Sciatic nerve (tissue), 2 donors: ENCODE measurements around the gene KRT4. TPM values are rescaled to one million over a fixed set of nuclear protein-coding genes. Genes with fewer than 3 reads are reported as not detected.
"Not testable (repeated sequence)": the region's sequence is repeated elsewhere in the genome, so short reads cannot be mapped to it uniquely, and the experiment has no call there.

Experiments
- ATAC-seq: fragments of 200-7000 bp; cut with Tn5 transposase; one replicate; pipeline ENCODE4 v1.9.1; 2020; ENCODE audit warnings: mild to moderate bottlenecking, moderate library complexity
- DNase-seq: peaks from one replicate; pipeline ENCODE4 v3.0.0-alpha.2; 2020; ENCODE audit warnings: low spot score
- intact Hi-C: fragments of 100-400 bp; cut with DNase I; formaldehyde crosslinking; loops from one replicate; pipeline ENCODE4 v1.14.2; 2022
- total RNA-seq: library from RNA; stranded (reverse); fragmentation: NEBNext Ultra II Directional; extraction: Animal tissue kit (Norgen Biotek cat#: 25700); gene quantifications from one replicate; pipeline ENCODE4 v1.2.1, GENCODE V29; 2021
- donor health status: DM: no; HTN: no; CAD: no.
- donor health status: DM: no; HTN: no; CAD: no.

The KRT4 gene
- total RNA-seq, 1 donor from 2014 or later = not detected

DNA sequence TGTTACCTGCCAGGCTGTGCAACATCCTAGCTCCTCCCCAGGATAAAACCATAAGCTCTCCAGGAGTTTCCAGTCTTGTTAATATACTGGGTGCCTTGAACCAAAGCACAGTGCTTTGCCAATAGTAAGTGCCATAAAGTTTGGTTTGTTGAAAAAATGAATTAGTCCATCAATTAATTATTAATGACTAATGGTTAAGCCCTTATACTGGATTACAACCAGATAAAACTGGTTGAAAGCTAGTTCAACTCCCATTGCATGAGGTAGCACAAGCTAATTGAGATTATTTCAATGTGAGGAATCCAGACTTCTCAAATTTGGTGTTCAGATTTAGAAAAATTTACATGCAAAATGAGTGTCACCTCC, 16.4 kb downstream of the KRT4 start:
- ATAC-seq (no peak), DNase-seq (no peak)
- intact Hi-C loops = loop anchor here (2.0 kb wide), 1 partner anchor 99 kb away; no protein-coding TSS in a partner anchor

DNA sequence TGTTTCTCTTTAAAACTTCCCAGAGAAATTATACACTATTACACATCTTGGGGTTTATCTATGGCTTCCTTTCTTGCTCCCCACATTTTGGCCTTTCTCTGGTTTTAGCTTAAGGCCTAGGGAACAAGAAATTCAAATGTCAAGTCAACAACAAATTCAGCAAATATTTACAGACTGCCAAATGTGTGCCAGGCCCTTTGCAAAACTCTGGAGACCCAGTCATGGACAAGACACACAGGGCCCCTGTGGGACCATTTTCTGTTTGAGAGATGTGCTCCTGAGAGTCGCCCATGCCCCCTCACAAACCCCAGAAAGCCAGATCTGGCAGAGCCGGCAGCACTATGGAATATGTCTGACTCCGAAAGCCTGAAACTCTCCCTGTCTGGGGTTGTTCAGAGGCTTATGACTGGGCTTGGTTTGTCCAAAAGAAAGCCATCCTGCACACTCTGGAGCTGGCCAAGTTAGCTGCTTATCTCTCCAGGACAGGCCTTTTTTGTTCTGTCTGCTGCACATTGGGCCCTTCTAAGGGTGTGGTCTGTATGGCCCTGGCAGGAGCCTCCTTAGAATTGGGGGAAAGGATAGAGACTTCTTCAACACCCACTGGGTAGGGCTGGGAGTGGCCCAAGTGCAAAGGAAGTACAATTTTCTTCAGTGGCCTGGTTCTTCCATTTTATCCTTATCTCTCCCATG, 16.9 kb downstream of the KRT4 start:
- no peak for ATAC-seq
- intact Hi-C loops = loop anchor here (2.0 kb wide), 1 partner anchor 100 kb away; no protein-coding TSS in a partner anchor
- DNase-seq = no peak

DNA sequence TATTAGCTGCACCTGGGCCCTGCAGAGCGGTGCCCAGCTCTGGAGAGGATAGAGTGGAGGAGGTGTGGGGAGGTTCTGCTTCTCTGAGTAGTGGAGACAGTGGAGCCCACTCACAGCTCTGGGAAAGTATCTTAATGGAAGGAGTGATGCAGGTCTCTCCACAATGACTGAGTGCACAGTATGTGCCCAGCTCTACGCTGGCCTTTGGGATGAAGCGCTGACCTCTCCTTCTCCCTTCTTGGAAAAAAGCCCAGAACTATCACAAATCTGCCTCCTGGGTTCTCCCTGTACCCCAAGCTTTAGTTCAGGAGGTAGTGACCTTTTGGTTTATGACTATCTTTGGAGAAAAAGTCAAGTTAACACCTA, 17.5 kb downstream of the KRT4 start:
- no peak for DNase-seq
- intact Hi-C loops = loop anchor here (2.0 kb wide), 1 partner anchor 100 kb away; no protein-coding TSS in a partner anchor
- no peak for ATAC-seq

DNA sequence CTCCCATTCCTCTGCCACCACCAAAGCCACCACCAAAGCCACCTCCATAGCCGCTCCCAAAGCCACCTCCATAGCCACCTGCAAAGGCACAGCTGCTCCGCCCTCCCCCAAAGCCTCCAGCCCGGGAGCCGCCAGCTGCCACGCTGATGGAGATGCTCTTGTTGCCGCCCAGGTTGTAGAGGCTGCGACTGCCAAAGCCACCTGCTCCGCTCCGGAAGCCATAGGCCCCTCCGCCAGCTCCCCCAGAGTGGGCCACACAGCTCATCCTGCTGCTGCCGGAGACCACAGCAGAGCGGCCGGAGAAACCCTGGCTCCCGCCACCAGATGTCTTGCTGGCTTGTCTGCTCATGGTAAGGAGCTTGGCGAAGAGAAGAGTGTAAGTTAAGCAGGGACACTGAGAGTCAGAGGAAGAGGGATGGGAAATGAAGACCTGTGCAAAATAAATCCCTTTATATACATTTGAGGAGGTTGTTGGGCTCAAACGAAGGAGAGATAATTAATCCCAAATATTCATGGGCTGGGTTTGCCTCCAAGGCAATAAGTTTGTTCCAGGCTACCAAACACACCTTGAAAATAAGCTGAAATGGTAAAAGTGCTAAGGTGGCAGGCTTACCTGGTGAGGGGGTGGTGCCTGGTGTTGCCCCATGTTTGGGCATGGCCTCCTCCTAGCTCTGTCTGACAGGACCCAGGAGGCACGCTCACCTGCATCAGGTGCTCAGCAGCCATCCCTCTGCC, 18.1 kb downstream of the KRT4 start, which contains the start of gene KRT3:
KRT3 (minus strand) TSS at position 424 of the 735 bp plus-strand sequence; CDS start at position 349, 75 bp downstream.
- intact Hi-C loops = loop anchor here (2.0 kb wide), 1 partner anchor 101 kb away; no protein-coding TSS in a partner anchor
- DNase-seq = no peak
- ATAC-seq = no peak

DNA sequence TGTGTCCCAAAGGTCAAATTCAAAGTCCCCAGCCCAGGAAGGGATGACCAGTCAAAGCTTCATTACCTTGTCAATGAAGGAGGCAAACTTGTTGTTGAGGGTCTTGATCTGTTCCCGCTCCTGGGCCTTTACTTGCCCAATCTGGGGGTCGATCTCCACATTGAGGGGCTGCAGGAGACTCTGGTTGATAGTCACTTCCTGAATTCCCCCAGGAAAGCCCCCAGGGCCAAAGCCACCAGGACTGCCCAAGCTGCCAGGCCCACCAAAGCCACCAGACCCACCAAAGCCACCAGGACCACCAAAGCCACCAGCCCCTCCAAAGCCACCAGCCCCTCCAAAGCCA, 18.6 kb downstream of the KRT4 start:
- intact Hi-C loops, DNase-seq: not testable (repeated sequence)

DNA sequence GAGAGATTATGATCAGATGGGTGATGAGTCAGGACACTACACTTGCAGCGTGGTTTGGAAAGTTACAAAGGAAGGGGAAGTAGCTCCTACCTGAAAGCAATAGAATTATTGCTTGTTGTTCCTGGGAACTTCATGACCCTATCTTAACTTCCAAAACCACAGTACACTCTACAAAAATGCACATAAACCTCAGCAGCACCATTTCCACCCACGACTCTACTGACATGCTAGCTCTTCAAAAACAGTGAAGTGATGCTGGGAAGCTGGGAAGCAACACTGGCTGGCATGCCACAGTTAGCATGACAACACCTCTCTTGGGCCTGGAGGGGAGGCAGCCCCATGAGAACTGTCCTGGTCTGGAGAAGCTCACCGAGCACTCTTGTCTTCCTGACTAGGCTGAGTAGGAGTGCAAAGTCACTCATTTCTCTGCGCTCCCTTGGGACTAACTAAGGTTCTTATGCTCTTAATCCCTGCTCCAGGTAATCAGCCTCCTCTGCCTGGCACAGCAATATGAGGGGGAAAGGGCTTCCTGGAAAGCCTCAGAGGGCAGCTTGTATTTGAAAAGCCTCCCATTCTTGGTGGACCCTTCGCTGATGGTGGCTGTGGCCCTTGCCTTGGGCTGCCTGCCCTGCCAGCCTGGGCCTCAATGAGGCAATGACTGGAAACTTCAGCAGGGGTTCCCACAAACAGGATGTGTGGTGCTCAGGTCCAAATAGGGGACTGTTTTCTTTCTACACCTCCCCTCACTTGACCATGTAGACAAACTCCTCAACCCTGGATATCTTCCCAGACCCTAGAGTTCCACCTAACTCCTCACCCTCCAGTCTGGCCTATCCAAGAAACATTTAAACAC, 19.2 kb downstream of the KRT4 start:
- intact Hi-C loops = no loop called here
- DNase-seq (no peak), ATAC-seq (no peak)

More for the DNA sequence above, 18.6 kb downstream of the KRT4 start:
- ATAC-seq = not testable (repeated sequence)

DNA sequence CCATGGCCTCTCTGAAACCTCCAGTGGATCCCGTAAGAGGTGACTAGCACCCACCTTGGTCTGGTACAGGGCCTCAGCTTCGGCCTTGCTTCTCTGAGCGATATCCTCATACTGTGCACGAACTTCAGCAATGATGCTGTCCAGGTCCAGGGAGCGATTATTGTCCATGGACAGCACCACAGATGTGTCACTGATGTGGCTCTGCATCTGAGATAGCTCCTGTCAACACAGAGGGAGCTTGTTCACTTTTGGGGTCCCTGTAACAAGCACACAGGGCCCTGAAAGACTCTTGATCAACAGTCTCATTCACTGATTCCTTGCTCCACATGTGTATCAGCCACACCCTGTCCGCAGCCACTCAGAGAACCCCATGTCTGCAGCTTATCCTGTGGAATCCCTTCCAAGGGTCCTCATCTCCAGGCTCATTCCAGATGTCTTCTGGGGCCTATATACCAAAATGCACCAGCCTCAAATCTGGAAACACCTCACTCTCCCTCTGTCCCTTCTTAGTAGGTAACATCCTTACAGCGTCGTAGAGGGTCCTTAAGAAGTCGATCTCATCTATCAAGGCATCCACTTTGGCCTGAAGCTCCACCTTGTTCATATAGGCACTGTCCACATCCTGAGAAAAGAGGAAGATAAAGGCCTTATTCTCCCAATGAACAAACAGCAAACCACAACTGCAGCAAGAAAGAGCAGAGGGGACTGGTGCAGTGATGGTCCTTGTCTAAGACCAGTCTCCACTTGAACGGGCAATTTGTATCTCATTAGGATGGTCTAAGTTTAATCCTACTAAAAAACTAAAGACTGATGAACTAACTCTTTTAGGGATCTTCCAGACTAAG, 21.5 kb downstream of the KRT4 start:
- DNase-seq (no peak), ATAC-seq (no peak)
- intact Hi-C loops = no loop called here

DNA sequence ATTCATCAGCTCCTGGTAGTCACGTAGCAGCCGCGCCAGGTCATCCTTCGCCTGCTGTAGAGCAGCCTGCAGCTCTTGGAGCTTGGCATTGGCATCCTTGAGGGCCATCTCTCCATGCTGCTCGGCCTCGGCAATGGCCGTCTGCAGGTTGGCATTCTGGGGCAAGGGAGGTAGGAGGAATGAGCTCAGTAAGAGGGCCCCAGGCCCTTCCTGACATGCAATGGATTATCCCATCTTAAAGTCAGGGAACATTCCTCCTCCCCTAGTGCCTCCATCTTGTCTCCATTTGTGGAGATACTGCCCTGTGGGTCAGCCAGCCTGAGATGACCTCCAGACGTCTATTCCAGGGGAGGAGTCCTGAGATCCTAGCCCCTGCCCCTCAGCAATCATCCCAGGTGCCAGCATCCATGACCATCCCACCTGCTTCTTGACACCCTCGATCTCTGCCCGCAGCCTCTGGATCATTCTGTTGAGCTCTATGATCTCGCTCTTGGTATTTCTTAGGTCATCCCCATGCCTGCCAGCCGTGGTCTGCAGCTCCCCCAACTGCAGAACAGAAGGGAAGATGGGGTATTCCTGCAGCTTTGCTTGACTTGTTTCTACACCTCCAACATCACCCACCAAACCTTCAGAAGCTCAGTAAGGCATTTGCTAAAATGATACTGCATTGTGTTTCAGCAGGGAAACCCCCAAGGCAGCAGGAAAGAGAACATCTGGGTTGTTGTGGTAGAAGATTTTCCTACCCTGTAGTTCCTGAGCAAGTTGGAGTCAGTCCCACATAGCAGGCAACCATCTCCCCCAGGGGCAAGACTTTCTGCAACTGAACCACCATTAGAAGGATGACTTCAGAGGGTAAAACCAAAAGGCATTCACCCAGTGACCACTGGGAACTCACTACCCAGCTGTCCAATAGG, 22.4 kb downstream of the KRT4 start:
- ATAC-seq = no peak
- intact Hi-C loops = no loop called here

DNA sequence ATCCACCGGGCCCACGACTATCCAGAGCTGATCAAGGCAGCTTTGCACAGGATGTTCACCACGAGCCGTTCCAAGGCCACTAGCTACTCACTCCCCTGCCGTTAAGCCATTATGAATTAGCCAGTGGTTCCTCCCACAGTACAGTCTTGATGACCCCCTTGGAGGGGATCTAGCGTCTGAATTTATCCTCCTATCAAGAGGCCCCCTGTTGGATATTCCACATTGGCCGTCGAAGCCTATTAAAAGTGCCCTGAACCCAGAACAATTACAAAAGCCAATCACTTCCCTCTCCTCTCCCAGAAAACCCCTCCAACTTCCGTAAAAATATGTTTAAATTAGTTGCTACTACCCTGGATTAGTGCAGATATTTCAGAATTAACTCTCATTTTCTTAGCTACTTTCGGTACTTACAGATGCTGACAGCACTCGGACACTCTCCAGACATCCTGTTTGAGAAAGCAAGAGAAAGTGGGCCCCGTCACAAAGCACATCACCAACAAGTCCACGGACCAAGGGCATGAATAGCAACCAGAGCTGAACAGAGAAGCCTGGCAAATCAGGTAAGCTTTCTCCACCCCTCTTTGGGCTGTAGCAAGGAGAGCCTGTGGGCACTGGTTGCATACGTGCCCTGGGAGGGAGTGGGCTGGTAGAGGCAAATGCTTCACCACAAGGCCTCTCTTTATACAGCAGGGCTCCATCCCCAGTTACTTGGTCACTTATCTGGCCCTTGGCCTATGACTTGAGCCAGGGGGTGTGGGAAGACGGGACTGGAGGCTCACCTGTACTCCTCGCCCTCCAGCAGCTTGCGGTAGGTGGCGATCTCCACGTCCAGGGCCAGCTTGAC, 23.3 kb downstream of the KRT4 start:
- ATAC-seq (no peak), DNase-seq (no peak)
- intact Hi-C loops = no loop called here

More for the DNA sequence above, 22.4 kb downstream of the KRT4 start:
- no peak for DNase-seq

DNA sequence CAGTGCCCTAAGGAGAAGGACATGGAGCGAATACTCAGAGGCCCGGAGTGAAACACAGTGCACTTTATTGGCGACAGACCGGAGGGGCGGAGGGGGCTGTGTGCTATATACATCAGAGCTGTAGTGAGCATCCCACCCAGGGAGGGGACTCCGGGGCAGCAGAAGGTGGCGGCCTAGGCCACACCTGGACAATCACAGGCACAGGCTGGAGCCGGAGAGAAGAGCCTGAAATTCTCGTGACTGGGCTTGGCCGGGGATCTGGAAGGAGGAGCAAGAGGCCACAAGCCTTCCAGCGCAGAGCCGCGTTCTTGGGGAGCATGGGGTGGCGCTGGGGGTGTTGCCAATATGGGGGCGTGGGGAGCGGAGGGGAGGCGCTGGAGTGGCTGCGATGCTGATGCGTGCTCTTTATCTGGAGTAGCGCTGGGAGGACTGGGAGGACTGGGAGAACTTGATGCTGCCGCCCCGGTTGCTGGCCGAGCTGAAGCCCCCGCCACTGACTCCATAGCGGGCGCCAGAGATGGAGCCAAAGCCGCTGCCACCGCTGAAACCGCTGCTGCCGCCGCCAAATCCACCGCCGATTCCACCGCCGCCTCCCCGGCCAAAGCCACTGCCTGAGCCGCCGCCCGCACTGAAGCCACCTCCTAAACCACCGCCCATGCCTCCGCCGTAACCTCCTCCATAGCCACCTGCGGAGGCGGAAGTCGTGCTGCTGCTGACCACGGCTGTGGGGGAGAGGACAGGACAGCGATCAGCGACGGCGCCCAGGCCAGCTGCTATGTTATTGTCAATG, 24.1 kb downstream of the KRT4 start:
- ATAC-seq = no peak
- intact Hi-C loops = no loop called here
- no peak for DNase-seq

DNA sequence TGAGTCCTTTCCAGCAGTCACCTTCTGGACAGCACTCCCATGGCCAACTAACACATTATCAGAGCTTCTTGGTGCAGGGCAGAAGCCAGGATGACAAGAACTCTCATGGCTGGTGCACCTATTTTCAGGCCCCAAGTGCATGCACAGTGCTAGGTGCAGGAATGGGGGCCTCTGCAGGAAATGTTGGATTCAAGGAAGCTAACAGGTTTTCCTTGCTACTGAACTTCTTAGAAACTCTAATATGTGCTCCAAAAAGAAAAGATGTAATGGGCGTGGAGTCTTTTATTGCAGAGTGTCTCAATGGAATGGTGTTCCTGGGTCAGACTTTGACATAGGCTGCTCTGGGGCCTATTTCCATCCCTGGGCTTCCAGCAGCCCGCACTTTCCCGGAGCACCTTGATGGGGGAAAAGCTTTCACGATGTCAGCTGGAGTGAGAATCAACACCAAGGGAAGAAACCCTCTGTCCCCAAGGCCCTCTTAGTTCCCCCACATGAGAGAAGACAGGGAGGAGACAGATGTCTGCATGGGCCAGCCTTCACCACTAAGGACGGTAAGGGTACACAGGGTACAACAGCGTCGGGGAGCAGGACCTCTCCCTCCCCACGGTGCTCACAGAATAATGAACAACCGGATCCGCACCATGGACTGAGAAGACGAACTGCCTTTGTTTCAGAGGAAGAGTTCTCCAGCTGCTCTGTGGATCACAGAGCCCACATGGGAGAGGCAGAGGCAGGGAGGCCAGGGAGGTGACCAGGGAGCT, 24.9 kb downstream of the KRT4 start:
- no peak for ATAC-seq
- intact Hi-C loops = no loop called here
- no peak for DNase-seq

DNA sequence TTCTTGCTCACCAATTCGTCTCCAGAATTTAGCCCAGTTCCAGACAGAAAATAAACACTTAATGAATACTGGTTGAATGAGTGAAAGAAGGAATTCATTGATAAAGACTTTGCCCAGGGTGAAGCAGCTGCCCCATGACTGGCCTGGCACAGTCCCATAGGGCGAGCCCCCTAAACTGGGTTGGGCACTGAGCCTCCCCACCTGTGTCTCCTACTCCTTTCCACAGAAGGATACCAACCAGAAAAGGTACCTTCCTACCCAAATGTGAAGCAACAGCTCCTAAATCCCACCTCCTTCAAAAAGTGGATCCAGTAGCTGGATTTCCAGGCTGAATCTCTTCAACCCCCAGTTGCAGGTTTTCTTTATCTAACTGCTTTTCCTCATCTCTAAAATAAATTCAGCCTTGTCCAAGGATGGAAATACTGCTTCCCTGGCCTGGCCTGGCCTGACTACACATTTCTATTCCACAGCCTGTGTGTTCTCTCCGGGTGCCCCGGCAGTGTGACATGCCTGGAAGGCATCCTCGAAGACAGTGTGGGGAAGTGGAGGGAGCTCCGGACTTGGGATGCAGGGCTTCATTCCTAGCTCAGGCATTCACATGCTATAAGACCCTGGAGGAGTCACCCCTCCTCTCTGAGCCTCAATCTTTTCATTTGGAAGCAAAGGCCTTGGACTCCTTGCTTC, 25.6 kb downstream of the KRT4 start:
- DNase-seq (no peak), ATAC-seq (no peak)
- intact Hi-C loops = no loop called here

DNA sequence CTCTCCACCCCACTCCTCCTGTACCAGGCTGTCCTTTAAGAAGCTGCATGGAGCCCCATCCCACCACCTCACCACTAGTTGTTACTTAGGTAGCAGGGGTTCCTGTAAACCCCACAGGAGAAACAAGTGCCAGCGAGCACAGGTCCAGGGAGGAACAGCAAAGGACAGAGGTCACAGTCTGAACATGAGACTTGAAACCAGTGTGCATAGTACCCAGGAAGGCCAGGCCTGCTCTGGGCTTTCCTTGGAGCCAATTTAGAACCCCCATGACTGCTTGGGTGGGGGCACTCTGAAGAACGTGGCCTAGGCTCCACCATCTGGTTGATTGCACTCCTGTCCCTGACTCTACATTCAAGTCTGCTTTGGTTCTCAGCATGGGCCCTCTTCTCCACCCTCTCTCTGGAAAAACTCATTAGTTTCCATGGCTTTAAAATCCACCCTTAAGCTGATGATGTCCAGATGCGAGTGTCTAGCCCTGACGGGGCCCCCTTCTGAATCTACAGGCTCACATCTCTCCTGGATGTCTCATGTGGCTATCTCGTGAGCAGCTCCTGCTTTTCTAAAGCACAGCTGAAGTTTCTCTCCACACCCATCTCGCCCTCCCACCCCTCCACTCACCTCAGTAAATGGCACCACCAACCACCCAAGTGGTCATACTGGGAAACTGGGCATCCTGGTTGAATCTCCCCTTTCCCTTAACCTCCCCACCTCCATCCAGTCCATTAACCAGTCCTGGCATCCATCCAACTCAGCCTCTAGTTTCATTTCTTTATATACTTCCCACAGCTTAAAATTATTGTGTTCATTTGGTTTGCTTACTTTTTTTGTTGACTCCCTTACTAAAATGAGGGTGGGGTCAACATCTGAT, 26.4 kb downstream of the KRT4 start:
- ATAC-seq (no peak), DNase-seq (no peak)
- intact Hi-C loops = no loop called here

DNA sequence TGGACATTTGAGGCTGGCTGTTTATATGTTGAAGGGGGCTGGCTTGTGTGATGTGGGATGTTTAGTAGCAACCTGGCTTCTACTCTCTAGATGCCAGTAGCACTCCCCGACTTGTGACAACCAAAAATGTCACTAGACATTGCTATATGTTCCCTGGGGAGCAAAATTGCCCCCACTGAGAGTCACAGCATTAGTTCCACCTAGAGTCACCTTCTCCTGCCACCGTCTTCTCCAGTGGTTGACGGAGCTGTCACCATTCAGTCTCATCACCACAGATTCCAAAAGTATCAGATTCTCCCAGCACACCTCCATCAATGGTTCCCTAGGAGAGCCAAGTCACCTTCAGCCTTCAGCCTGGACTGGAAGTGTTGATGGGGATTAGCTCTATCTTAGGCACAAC, 29.0 kb downstream of the KRT4 start:
- DNase-seq (no peak), ATAC-seq (no peak)
- intact Hi-C loops = no loop called here
